Ascending aorta (tissue), 2 donors: Measurements from ENCODE around the gene LSM12. TPM values are rescaled to one million over a fixed set of nuclear protein-coding genes. Genes with fewer than 3 reads are reported as not detected.
A peak's percentile ranks its signal among the peaks of the same experiment; 100 is the strongest.

Experiments used
- DNase-seq, 2 donors: peaks; one replicate each; pipeline ENCODE4 v3.0.0-alpha.2; 2019; ENCODE audit warnings: low spot score in 2 of 2
- H3K27ac ChIP-seq, 2 donors: fragments of 200-600 bp; sonication (generic); one replicate each; pipeline ENCODE4 v1.5.1; 2016 to 2017; ENCODE audit warnings: mild to moderate bottlenecking in 1 of 2
- H3K27me3 ChIP-seq: fragments of 200-600 bp; sonication (generic); one replicate; pipeline ENCODE4 v1.5.1; 2017
- H3K36me3 ChIP-seq, 2 donors: fragments of 200-600 bp; sonication (generic); one replicate each; pipeline ENCODE4 v1.5.1; 2016
- H3K4me1 ChIP-seq, 2 donors: fragments of 200-600 bp; sonication (generic); one replicate each; pipeline ENCODE4 v1.5.1; 2016 to 2017; ENCODE audit warnings: mild to moderate bottlenecking in 1 of 2
- H3K4me3 ChIP-seq, 2 donors: fragments of 200-600 bp; sonication (generic); one replicate each; pipeline ENCODE4 v1.5.1; 2016 to 2017; ENCODE audit warnings: mild to moderate bottlenecking in 1 of 2
- H3K9me3 ChIP-seq, 2 donors: fragments of 200-600 bp; sonication (generic); one replicate each; pipeline ENCODE4 v1.5.1; 2016
- intact Hi-C: fragments of 100-400 bp; cut with DNase I; formaldehyde crosslinking; loops from one replicate; pipeline ENCODE4 v1.15.1; 2023
- total RNA-seq: library from RNA; depleted of rRNA; stranded (reverse); fragments of >200 nt; gene quantifications from one replicate; pipeline ENCODE4 v1.1.0, GENCODE V29; 2016
- TF ChIP-seq, protein P1 (sequence below), 3 experiments: fragments of 200-600 bp in 2 of 3; fragments of 450-650 bp in 1 of 3; sonication (generic) in 2 of 3; IDR thresholded peaks; one replicate each; pipeline ENCODE4 v1.5.1; 2016 to 2019; ENCODE audit warnings: antibody characterized with exemption in 3 of 3, mild to moderate bottlenecking in 1 of 3, moderate library complexity in 1 of 3

The LSM12 gene
- total RNA-seq, 1 donor from 2014 or later = 12.5 TPM

DNA sequence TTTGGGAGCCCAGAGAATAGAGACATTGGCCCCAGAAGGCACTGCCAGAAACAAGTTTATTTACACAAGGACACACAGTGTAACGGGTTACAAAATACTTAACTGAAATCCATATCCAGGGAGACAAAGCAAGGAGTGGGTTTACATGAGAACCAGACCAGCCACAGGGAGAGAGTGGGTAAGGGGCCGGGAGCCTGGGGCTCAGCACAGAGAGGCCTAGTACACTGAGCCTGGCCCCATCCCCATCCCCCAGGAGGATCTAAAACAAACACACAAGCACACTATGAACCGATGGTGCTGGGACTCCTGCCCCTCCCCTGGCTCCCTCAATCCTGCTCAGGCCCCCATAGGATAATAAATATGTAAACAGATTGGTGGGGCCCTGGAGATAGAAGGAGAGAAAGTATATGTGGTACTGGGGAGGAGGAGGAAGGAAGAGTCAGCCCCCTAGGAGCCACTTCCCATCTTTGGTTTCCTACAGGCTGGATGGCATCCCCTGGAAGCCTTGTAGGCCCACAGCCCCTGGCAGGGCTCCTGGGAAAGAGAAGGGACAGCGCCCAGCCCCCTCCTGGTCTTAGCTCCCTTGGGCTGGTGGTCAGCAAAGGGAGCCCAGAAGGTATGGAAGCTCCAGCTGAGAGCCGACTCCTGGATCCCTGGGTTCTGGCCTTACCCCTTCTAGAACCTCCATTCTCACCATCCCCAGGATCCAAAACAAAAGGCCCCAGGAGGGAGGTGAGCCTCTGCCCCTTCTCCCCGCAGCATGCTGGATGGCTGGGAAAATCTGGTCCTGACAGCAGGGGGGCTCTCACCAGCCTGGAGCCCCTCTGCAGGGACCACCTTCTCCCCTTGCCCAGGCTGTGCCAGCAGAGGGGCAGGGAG is 10.5 kb upstream of the LSM12 start:
- no peaks in the 10 kb centered on the region for H3K27me3 ChIP-seq

DNA sequence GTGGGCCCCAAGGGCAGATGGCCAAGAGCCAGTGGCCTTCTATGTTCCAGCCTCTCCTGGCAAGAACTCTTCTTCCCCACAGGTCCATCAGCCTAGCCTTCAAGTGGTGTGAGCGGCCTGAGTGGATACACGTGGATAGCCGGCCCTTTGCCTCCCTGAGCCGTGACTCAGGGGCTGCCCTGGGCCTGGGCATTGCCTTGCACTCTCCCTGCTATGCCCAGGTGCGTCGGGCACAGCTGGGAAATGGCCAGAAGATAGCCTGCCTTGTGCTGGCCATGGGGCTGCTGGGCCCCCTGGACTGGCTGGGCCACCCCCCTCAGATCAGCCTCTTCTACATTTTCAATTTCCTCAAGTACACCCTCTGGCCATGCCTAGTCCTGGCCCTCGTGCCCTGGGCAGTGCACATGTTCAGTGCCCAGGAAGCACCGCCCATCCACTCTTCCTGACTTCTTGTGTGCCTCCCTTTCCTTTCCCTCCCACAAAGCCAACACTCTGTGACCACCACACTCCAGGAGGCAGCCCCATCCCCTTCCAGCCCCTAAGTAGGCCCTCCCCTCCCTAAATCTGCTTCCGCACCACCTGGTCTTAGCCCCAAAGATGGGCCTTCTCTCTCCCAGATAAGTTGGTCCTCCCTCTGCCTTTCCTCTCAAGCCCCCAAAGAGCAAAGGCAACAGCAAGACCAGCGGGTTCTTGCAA is 9.3 kb upstream of the LSM12 start:
- no peak for DNase-seq
- Histone ChIP-seq H3K27me3 (no peaks in the 10 kb centered on the region), H3K27ac (peak overlapping the region in 1 of 2 donors; percentile 30), H3K9me3 (no peaks in the 10 kb centered on the region), H3K4me3 (no peak overlapping the region), H3K4me1 (peaks cover 5 to 15% of the 10 kb centered on the region in 2 donors), H3K36me3 (peaks cover 41 to 65% of the 10 kb centered on the region in 2 donors)
- TF ChIP-seq, protein P1, sequence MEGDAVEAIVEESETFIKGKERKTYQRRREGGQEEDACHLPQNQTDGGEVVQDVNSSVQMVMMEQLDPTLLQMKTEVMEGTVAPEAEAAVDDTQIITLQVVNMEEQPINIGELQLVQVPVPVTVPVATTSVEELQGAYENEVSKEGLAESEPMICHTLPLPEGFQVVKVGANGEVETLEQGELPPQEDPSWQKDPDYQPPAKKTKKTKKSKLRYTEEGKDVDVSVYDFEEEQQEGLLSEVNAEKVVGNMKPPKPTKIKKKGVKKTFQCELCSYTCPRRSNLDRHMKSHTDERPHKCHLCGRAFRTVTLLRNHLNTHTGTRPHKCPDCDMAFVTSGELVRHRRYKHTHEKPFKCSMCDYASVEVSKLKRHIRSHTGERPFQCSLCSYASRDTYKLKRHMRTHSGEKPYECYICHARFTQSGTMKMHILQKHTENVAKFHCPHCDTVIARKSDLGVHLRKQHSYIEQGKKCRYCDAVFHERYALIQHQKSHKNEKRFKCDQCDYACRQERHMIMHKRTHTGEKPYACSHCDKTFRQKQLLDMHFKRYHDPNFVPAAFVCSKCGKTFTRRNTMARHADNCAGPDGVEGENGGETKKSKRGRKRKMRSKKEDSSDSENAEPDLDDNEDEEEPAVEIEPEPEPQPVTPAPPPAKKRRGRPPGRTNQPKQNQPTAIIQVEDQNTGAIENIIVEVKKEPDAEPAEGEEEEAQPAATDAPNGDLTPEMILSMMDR (IDR thresholded peaks at IDR 0.05) = no peak
- intact Hi-C loops = no loop called here

More for the DNA sequence above, 10.5 kb upstream of the LSM12 start:
- no peaks in the 10 kb centered on the region for H3K9me3 ChIP-seq
- H3K4me3 ChIP-seq = no peak overlapping the region
- H3K27ac ChIP-seq = peak overlapping the region in 1 of 2 donors; percentile 10
- intact Hi-C loops = no loop called here
- H3K36me3 ChIP-seq = peaks cover 45 to 77% of the 10 kb centered on the region in 2 donors
- peaks cover under 1 to 6% of the 10 kb centered on the region in 2 donors for H3K4me1 ChIP-seq
- no peak for DNase-seq
- TF ChIP-seq, protein P1 (IDR thresholded peaks at IDR 0.05) = no peak

DNA sequence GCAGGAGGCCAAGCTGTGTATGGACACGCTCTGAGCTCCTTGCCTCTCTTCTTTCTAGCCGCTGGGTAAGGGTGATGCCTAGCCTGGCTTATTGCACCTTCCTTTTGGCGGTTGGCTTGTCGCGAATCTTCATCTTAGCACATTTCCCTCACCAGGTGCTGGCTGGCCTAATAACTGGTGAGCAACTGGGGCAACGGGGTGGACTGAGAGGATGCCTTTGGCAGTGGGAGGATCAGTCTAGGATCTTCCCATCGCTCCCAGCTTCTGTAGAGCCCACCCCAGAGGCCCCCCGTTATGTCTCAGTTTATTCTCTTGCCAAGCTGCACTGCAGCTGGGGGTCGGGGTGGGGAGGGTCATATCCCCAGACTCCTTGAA is 8.4 kb upstream of the LSM12 start:
- no peaks in the 10 kb centered on the region for H3K9me3 ChIP-seq
- H3K27me3 ChIP-seq = no peaks in the 10 kb centered on the region
- TF ChIP-seq, protein P1 (IDR thresholded peaks at IDR 0.05) = no peak
- H3K36me3 ChIP-seq = peaks cover 33 to 56% of the 10 kb centered on the region in 2 donors
- no peak overlapping the region for H3K4me3 ChIP-seq
- intact Hi-C loops = loop anchor here (5.0 kb wide), 1 partner anchor 112 kb away; the partner anchor contains the start of gene TMUB2
- no peak for DNase-seq
- H3K4me1 ChIP-seq = peaks cover 5 to 19% of the 10 kb centered on the region in 2 donors
- H3K27ac ChIP-seq = no peak overlapping the region

DNA sequence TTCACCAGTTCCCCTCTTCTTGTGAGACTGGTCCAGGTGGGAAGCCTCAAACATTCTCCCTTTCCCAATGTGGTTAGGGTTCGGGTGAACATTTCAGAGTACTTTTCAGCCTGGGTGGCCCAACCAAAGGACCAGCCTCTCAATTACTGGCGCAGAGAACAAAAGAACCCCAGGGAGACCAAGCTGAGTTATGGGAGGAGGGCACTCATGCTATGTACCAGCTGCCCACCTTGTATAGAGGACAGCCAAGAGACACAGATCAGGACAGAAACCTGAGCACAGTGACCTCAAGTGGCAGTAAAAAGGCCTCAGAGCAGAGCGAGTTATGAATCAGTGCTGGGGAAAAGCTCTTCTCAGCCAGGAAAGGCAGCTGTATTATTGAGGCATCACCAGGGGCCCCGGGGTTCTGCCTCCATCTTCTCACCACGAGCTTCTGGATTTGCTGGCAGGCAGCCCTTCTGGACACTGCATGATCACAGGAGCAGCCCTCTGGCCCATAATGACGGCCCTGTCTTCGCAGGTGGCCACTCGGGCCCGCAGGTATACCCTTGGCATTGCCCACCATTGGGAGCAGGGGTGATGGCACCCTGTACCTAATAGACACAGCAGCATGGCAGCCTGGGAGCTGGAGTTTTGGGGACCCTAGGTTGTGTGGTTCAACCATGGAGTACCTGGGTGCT is 7.9 kb upstream of the LSM12 start:
- H3K4me1 ChIP-seq = peaks cover 5 to 24% of the 10 kb centered on the region in 2 donors
- intact Hi-C loops = loop anchor here (5.0 kb wide), 1 partner anchor 113 kb away; the partner anchor contains the start of gene TMUB2
- H3K27ac ChIP-seq = no peak overlapping the region
- no peaks in the 10 kb centered on the region for H3K27me3 ChIP-seq
- no peak for DNase-seq
- TF ChIP-seq, protein P1 (IDR thresholded peaks at IDR 0.05) = no peak
- no peak overlapping the region for H3K4me3 ChIP-seq
- peaks cover 30 to 52% of the 10 kb centered on the region in 2 donors for H3K36me3 ChIP-seq
- no peaks in the 10 kb centered on the region for H3K9me3 ChIP-seq

DNA sequence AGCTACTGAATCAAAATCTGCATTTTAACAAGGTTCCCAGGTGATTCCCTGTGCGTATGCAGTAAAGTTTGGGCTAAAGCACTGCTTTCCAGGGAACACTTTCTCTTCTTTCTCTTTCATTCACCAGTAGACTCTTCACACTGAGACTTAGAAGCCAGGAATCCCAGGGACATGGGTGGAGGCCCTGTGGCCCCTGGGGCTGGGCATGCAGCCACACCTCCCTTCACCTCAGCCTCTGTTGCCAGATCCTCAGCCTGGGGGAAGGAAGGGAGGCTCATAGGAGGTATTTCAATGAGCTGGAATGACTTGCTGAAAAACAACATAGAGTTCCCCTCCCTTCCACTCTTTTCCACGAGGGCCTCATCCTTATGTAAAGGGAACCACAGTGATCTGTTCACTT is 5.3 kb upstream of the LSM12 start:
- no peaks in the 10 kb centered on the region for H3K9me3 ChIP-seq
- peak overlapping the region; percentile 84 to 89 for H3K27ac ChIP-seq
- peaks cover 5 to 32% of the 10 kb centered on the region in 2 donors for H3K4me1 ChIP-seq
- H3K36me3 ChIP-seq = peaks cover 10 to 26% of the 10 kb centered on the region in 2 donors
- no peak for DNase-seq
- intact Hi-C loops = loop anchor here (2.0 to 5.0 kb wide), 4 partner anchors 65 to 255 kb away; partner anchors contain the start of gene TMUB2
- TF ChIP-seq, protein P1 (IDR thresholded peaks at IDR 0.05) = no peak
- H3K4me3 ChIP-seq = peak overlapping the region; percentile 66 to 68
- no peaks in the 10 kb centered on the region for H3K27me3 ChIP-seq
